ENCODE results near the gene PSAP. TPM values are rescaled to one million over a fixed set of nuclear protein-coding genes. Genes with fewer than 3 reads are reported as not detected.

The PSAP gene
- total RNA-seq, 2 experiments from 2014 or later: 191 to 206 TPM

GRCh38 chr10:71770255-71770654 is 80.8 kb downstream of the PSAP start:
- Mint-ChIP-seq H3K9me3 (no peaks in the 10 kb centered on the region), H3K27ac (peak overlapping the region; percentile 95), H3K36me3 (ENCODE audit: low read depth) (peaks cover 86% of the 10 kb centered on the region), H3K4me3 (peak overlapping the region; percentile 94), H3K4me1 (ENCODE audit: low read depth) (peaks cover 87% of the 10 kb centered on the region), H3K27me3 (no peaks in the 10 kb centered on the region)
- ChIA-PET CTCF (no interaction called here), POLR2A (interaction anchor here (2.9 to 14.6 kb wide), 3 partner anchors 14 to 42 kb away, joined by 20 to 416 read pairs (median 147); no protein-coding TSS in a partner anchor)
- no peaks in the 10 kb centered on the region for H3K27me3 ChIP-seq (ENCODE audit: control insufficient read depth in 1 of 2, insufficient read depth in 2 of 2, low read length in 2 of 2)
- TF ChIP-seq CTCF (IDR thresholded peaks at IDR 0.05): no peak
- DNase-seq (peak in 1 of 14 experiments; percentile 48), ATAC-seq (ENCODE audit: poor library complexity) (no peak)
- no peaks in the 10 kb centered on the region for H3K9me3 ChIP-seq (ENCODE audit: control insufficient read depth in 1 of 2, insufficient read depth in 1 of 2, low read length in 2 of 2)
- H3K4me3 ChIP-seq (ENCODE audit: low read length): peak overlapping the region; percentile 90
- intact Hi-C loops (cut with DNase I, micrococcal nuclease): loop anchor here in 1 of 2 experiments (5.0 kb wide), 1 partner anchor 58 kb away; no protein-coding TSS in a partner anchor
- peak overlapping the region; percentile 75 to 88 for H3K27ac ChIP-seq (ENCODE audit: low read depth in 1 of 2, low read length in 2 of 2)
- peaks cover 48% of the 10 kb centered on the region for H3K36me3 ChIP-seq (ENCODE audit: insufficient read depth, low read length)
- peaks cover 78% of the 10 kb centered on the region for H3K4me1 ChIP-seq (ENCODE audit: insufficient read depth, low read length)

- no peaks in the 10 kb centered on the region for H3K27me3 ChIP-seq (ENCODE audit: control insufficient read depth in 1 of 2, insufficient read depth in 2 of 2, low read length in 2 of 2)
- peaks cover 89% of the 10 kb centered on the region for H3K4me1 Mint-ChIP-seq (ENCODE audit: low read depth)
- peaks cover 78% of the 10 kb centered on the region for H3K4me1 ChIP-seq (ENCODE audit: insufficient read depth, low read length)
- CTCF ChIA-PET: interaction anchor here (0.6 to 3.9 kb wide), 5 partner anchors 13 to 93 kb away, joined by 3 to 16 read pairs (median 7); no protein-coding TSS in a partner anchor
- no peaks in the 10 kb centered on the region for H3K9me3 ChIP-seq (ENCODE audit: control insufficient read depth in 1 of 2, insufficient read depth in 1 of 2, low read length in 2 of 2)
- no peak for TF ChIP-seq CTCF (IDR thresholded peaks at IDR 0.05)
- intact Hi-C loops (cut with DNase I, micrococcal nuclease): loop anchor here in 1 of 2 experiments (1.0 kb wide), 1 partner anchor 13 kb away; no protein-coding TSS in a partner anchor
- ATAC-seq (ENCODE audit: poor library complexity) (no peak), DNase-seq (peak in 3 of 14 experiments; percentile 61 to 73 (median 62))
- peak overlapping the region; percentile 94 for H3K4me3 Mint-ChIP-seq
- H3K27me3 Mint-ChIP-seq: no peaks in the 10 kb centered on the region
- POLR2A ChIA-PET: interaction anchor here (1.0 to 14.6 kb wide), 5 partner anchors 13 to 75 kb away, joined by 4 to 416 read pairs (median 20); no protein-coding TSS in a partner anchor
- H3K4me3 ChIP-seq (ENCODE audit: low read length): peak overlapping the region; percentile 90
- H3K36me3 ChIP-seq (ENCODE audit: insufficient read depth, low read length): peaks cover 57% of the 10 kb centered on the region
- H3K27ac Mint-ChIP-seq: peak overlapping the region; percentile 95
- peak overlapping the region; percentile 75 to 88 for H3K27ac ChIP-seq (ENCODE audit: low read depth in 1 of 2, low read length in 2 of 2)
- H3K9me3 Mint-ChIP-seq: no peaks in the 10 kb centered on the region
- peaks cover 94% of the 10 kb centered on the region for H3K36me3 Mint-ChIP-seq (ENCODE audit: low read depth)
Measured at GRCh38 chr10:71769279-71769823, 81.7 kb downstream of the PSAP start.

- Mint-ChIP-seq H3K9me3 (no peaks in the 10 kb centered on the region), H3K27ac (peak overlapping the region; percentile 95), H3K36me3 (ENCODE audit: low read depth) (peaks cover 95% of the 10 kb centered on the region), H3K4me1 (ENCODE audit: low read depth) (peaks cover 98% of the 10 kb centered on the region), H3K27me3 (no peaks in the 10 kb centered on the region), H3K4me3 (peak overlapping the region; percentile 70)
- Histone ChIP-seq H3K27me3 (ENCODE audit: control insufficient read depth in 1 of 2, insufficient read depth in 2 of 2, low read length in 2 of 2) (no peaks in the 10 kb centered on the region), H3K36me3 (ENCODE audit: insufficient read depth, low read length) (peaks cover 75% of the 10 kb centered on the region), H3K27ac (ENCODE audit: low read depth in 1 of 2, low read length in 2 of 2) (peak overlapping the region; percentile 71 to 74), H3K4me3 (ENCODE audit: low read length) (peak overlapping the region; percentile 1), H3K4me1 (ENCODE audit: insufficient read depth, low read length) (peaks cover 87% of the 10 kb centered on the region), H3K9me3 (ENCODE audit: control insufficient read depth in 1 of 2, insufficient read depth in 1 of 2, low read length in 2 of 2) (no peaks in the 10 kb centered on the region)
- ATAC-seq (ENCODE audit: poor library complexity) (no peak), DNase-seq (no peak)
- ChIA-PET CTCF (interaction anchor here (0.8 to 3.9 kb wide), 6 partner anchors 11 to 71 kb away, joined by 3 to 16 read pairs (median 4); no protein-coding TSS in a partner anchor), POLR2A (interaction anchor here (0.9 to 14.6 kb wide), 5 partner anchors 11 to 61 kb away, joined by 3 to 416 read pairs (median 3); no protein-coding TSS in a partner anchor)
- no peak for TF ChIP-seq CTCF (IDR thresholded peaks at IDR 0.05)
- intact Hi-C loops (cut with DNase I, micrococcal nuclease): no loop called here
Measured at GRCh38 chr10:71767420-71768035, 83.5 kb downstream of the PSAP start.

All from CD4-positive, alpha-beta T cell (primary cell).